Measurements from ENCODE around the gene BRK1.
"Not testable (repeated sequence)": the region's sequence is repeated elsewhere in the genome, so short reads cannot be mapped to it uniquely, and the experiment has no call there.

- TF ChIP-seq, protein P1, sequence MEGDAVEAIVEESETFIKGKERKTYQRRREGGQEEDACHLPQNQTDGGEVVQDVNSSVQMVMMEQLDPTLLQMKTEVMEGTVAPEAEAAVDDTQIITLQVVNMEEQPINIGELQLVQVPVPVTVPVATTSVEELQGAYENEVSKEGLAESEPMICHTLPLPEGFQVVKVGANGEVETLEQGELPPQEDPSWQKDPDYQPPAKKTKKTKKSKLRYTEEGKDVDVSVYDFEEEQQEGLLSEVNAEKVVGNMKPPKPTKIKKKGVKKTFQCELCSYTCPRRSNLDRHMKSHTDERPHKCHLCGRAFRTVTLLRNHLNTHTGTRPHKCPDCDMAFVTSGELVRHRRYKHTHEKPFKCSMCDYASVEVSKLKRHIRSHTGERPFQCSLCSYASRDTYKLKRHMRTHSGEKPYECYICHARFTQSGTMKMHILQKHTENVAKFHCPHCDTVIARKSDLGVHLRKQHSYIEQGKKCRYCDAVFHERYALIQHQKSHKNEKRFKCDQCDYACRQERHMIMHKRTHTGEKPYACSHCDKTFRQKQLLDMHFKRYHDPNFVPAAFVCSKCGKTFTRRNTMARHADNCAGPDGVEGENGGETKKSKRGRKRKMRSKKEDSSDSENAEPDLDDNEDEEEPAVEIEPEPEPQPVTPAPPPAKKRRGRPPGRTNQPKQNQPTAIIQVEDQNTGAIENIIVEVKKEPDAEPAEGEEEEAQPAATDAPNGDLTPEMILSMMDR (conservative IDR thresholded peaks at IDR 0.05 in 1 of 2, IDR thresholded peaks at IDR 0.05 in 1 of 2; ENCODE audit: low read depth in 1 of 2, low read length in 2 of 2), result not testable (repeated sequence)
- not testable (repeated sequence) for TF ChIP-seq EZH2 (IDR thresholded peaks at IDR 0.05; ENCODE audit: low read length, missing control alignments)
Observed at GRCh38 chr3:10164201-10164545, 48.7 kb downstream of the BRK1 start.
